Hippocampal formation (tissue), 2 donors: ENCODE results near the gene GTF2IRD1.
"Not testable (repeated sequence)": the region's sequence is repeated elsewhere in the genome, so short reads cannot be mapped to it uniquely, and the experiment has no call there.

ENCODE experiments used
- DNase-seq, 2 donors: peaks; one replicate each; lab custom pipeline; 2025; lab: John Stamatoyannopoulos, UW

GTF2IRD1 gene

GRCh38 chr7:74563639-74564038 is 109.9 kb downstream of the GTF2IRD1 start:
- not testable (repeated sequence) for DNase-seq

- no peak for DNase-seq
Measured at GRCh38 chr7:74567318-74567668, 113.6 kb downstream of the GTF2IRD1 start.

DNA sequence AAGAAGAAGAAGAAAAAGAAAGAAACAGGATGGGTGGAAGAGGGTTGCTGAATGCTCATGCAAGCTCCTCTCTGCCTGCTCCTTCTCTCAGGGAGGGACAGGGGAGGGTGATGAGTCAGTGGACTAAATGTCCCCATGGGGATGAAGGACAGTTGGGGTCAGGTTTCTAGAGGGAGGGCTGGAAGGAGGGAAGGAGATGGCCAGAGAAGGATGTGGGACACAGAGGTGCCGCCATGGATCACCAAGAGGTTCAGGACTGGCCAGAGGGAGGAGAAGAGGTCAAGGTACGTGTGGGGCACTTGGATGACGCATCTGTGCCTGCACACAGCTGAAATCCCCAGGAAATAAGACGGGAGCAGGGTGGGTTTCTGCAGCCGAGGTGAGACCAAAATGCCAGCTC is 115.0 kb downstream of the GTF2IRD1 start:
- no peak for DNase-seq

GRCh38 chr7:74569501-74570075 is 115.9 kb downstream of the GTF2IRD1 start:
- no peak for DNase-seq

DNA sequence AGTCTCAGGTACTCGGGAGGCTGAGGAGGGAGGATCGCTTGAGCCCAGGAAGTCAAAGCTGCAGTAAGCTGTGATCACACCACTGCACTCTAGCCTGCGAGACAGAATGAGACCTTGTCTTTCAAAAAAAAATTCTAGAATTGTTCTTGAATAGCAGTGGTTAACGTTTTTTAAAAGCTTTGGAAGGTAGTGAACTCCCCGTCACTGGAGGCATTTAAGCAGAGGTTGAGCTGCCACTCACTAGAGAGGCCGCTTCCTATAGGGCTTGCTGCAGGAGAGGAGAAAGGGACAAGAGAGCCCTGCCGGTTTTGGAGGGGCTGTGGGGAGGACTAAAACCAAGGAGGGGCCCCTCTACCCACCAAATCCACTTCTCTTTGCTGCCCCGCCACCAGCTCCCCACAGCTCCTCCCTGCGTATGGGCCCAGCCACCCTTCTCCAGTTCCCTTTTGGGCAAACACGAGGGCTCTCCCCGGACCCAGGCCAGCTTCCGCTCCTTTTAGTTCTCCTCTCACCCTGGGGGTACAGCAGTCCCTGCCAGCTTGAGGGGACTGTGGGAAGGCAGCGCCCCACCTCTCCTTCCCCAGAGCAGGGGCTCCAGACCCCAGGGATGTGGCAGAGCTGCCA is 116.9 kb downstream of the GTF2IRD1 start:
- DNase-seq = no peak

DNA sequence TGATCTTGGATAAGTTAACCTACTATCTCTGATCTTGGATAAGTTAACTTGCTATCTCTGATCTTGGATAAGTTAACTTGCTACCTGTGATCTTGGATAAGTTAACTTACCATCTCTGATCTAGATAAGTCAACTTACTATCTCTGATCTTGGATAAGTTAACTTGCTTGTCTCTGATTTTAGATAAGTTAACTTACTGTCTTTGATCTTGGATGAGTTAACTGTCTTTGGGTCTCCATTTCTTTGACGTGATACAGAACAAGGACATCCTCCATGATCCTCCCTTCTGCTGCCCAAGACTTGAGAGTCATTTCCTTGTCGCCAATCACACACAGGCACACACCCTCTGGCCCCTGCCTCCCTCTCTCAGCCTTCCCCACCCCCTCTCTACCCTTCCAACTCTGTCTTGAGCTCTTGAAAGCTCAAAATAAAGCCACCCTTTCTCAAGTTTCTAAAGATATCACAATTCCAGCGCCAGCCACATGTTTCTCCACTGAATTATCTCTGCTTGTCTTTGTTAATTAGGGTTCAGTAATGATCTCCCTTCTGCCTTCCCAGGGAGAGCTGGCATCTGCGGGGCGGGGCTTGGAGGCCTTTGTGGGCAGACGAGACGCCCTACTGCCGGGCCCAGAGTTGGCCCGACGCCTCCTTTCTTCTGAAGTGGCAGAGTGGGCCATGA is 118.7 kb downstream of the GTF2IRD1 start:
- DNase-seq = no peak

- no peak for DNase-seq
Measured at GRCh38 chr7:74573512-74573911, 119.8 kb downstream of the GTF2IRD1 start.

DNA sequence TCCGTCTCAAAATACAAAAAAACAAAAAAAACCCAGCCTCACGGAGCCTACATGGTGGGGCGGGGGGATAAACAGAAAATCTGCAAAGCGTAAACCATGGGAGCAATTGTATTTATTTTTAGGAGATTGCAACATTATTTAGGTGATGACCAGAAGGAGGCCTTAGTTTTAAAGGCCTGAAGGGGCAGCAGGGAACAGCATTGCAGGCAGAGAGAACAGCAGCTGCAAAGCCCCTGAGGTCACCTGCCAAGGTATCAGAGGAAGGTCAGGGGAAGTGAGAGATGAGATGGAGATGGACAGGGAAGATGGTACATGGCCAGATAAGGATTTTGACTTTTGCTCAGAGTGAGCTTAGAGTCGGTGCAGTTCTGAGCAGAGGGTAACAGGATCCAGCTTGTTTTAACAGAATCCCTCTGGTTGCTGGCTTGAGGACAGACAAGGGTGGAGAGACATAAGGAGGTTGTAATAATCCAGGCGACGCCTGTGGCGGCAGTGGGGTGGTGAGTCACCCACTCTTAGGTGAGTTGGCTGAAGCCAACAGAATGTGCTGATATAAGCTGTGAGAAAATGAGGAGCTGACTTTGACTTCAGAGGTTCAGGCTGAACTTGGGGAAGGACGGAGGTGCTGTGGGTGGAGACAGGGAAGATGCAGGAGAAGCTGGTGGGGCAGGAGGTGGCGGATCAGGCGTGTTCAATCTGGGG is 121.5 kb downstream of the GTF2IRD1 start:
- DNase-seq = no peak

- DNase-seq = no peak
Measured at GRCh38 chr7:74575811-74576210, 122.1 kb downstream of the GTF2IRD1 start.

DNA sequence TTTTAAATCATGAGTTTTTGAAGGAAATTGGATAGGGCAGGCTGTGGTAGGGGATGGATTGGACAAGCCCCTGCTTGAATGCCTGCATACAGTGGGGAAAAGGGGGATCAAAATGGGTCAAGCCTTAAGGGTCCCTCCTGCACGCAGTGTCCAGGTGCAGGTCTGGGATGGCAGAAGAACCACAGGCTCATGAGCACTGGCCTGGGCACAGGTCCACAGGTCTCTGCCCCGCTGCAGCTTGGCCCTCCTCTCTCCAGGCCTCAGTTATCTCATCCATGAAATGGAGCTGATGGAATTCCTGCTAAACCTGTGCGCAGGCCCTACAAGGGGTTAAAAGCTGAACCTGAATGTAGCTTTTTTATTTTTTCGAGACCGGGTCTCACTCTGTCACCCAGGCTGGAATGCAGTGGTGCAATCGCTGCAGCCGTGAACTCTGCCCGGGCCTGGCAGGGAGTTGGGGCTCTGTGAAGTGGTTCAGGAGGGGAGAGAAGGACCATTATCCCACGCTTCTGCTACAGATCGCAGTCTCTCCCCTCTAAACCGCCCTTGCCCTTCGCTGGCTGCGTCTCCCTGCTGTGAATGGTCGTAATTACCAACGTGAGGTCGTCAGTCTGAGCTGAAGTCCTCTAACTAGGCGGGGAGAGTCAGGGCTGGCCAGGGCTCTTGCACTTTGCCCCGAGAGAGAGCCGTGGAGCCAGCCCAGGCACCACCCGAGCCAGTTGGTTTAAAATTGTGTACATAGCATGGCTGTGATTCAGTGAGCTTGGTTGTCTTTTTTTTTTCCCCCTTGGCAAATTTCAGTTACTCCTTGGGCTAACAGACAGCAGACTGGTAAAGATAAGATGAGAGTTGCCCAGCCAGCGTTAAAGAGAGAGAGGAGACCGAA is 126.3 kb downstream of the GTF2IRD1 start:
- no peak for DNase-seq

DNA sequence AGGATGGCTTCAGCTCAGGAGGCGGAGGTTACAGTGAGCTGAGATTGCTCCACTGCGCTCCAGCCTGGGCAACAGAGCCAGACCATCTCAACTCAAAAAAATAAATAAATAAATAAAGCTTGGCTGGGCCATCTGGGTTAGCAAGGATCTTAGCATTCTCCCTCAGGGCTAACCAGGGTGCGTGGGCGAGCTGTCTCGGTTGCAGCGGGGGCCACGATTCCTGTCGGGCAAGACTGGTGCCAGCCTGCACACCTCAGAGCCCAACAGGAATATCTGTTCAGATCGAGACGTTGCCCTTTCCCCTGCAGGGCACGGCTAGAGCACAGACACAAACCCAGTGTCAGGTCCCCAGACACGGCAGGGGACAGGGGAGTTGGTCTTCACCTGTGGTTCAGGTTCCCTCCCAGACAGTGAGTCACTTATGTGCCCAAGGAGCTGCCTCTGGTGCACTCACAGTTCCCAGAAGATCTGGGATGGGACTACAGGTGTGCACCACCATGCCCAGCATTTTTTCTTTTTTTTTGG is 128.3 kb downstream of the GTF2IRD1 start:
- DNase-seq = no peak

DNA sequence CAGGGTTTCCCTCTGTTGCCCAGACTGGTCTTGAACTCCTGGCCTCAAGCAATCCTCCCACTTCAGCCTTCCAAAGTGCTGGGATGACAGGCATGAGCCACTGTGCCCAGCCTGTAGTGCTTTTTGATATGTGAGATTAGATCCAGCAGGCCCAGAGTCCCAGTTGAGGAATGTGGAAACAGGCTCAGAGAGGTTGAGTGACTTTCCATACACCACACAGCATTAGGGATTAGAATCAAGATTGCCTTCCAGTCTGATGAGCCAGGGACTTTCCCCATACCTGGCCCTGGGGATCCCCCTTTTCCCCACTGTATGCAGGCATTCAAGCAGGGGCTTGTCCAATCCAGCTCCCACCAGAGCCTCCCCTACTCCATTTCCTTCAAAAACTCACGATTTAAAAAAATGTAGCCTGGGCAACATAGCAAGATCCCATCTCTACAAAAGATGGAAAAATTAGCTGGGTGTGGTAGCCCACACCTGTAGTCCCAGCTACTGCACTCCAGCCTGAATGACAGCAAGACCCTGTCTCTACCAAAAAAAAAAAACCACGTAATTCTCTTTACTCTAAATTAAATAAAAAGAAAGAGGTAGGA is 128.8 kb downstream of the GTF2IRD1 start:
- no peak for DNase-seq

DNA sequence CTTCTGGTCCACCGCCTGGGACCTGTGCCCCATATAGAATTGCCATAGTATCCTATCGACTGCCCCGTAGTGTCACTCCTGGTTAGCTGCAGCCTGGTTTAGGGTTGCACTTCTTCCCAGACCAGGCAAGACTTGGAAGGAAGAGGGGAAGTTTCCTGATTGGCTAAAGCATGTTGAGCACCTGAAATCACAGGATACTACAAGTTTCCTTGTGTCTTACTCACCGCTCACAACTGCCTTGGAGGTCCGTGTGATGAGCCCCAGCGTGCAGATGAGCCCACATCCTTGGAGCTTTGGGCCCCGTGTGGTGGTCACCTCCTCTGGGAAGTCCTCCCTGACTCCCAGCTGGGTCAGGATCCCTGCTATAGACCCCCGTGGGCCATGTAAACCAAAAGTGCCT is 129.9 kb downstream of the GTF2IRD1 start:
- no peak for DNase-seq

DNA sequence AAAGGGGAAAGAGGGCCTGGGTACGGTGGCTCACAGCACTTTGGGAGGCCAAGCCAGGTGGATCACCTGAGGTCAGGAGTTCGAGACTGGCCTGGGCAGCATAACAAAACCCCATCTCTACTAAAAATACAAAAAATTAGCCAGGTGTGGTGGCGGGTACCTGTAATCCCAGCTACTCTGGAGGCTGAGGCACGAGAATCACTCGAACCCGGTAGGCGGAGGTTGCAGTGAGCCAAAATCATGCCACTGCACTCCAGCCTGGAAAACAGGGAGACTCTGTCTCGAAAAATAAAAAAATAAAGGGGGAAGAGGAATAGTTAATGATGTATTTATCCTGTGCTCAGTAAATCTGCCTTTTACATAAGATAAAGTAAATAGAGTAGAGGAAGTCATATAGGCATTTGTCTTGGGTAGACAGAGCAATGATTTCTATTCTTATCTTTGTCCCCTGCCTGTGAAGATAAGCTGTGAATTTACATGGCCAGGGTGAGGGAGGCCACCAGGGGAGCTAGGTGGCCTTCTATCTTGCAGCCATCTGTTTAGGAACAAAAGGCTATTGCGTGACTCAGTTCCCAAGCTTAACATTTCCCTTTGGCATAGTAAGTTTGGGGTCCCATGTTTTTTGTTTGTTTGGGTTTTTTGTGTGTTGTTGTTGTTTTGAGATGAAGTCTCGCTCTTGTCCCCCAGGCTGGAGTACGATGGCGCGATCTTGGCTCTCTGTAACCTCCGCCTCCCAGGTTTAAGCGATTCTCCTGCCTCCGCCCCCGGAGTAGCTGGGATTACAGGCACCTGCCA is 130.7 kb downstream of the GTF2IRD1 start:
- no peak for DNase-seq

GRCh38 chr7:74585844-74586243 is 132.1 kb downstream of the GTF2IRD1 start:
- DNase-seq = no peak

DNA sequence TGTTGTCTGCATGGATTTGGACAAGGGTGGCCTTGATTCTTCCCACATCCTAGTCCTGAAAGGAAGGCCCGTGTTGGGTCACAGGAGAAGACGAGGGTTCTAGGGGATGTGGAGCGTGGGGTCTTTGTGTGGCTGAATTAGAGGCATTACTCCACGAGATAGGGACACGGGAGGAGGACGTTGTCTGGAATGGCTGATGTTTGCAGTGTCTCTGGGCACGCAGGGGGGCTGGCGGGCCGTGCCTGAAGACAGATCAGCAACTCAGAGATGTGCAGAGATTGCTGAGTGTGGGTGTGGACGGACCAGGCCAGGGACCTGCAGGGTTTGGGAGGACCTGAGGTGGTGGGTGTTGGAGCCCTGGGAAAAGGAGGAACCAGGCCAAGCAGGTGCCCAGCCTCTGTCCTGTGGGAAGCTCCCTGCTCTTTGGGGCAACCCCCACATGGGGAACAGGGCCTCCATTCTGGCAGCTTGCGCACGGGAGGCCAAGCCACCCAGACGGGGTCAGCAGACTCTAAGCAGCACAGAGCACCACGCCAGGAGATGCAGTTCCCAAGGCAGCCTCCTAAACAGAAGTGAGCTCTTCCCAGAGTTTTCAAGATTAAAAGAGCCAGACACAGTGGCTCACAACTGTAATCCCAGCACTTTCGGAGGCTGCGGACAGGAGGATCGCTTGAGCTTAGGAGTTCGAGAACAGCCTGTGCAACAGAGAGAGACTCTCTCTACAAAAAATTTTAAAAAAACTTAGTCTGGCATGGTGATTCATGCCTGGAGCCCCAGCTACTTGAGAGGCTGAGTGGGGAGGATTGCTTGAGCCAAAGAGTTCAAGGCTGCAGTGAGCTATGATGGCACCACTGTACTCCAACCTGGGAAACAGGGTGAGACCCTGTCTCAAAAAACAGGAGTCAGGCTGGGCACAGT is 132.8 kb downstream of the GTF2IRD1 start:
- DNase-seq = no peak

- DNase-seq = peak in 1 of 2 donors; percentile 33
Measured at GRCh38 chr7:74587435-74588126, 133.9 kb downstream of the GTF2IRD1 start.

- no peak for DNase-seq
Measured at GRCh38 chr7:74590813-74591212, 137.1 kb downstream of the GTF2IRD1 start.

GRCh38 chr7:74598558-74598957 is 144.9 kb downstream of the GTF2IRD1 start:
- no peak for DNase-seq
